H1 (cell line): ENCODE results near the gene PHF23. TPM values are rescaled to one million over a fixed set of nuclear protein-coding genes. Genes with fewer than 3 reads are reported as not detected.
A peak's percentile ranks its signal among the peaks of the same experiment; 100 is the strongest.

Source experiments
- CHD2 ChIP-seq: IDR thresholded peaks from 2 replicates; pipeline ENCODE4 v1.6.1; 2012; ENCODE audit warnings: low read length, improper control_type of control experiment
- EP300 ChIP-seq, 2 experiments: IDR thresholded peaks; 1 replicate in 1 of 2; 2 replicates in 1 of 2; pipeline ENCODE4 v1.6.1; 2011 to 2012; ENCODE audit warnings: low read depth in 2 of 2, low read length in 2 of 2, mild to moderate bottlenecking in 2 of 2, borderline replicate concordance in 1 of 2, inconsistent platforms in 1 of 2, moderate library complexity in 1 of 2
- GTF2F1 ChIP-seq: IDR thresholded peaks from 2 replicates; pipeline ENCODE4 v1.6.1; 2012; ENCODE audit warnings: low read depth, low read length, improper control_type of control experiment, borderline replicate concordance
- JUN ChIP-seq: IDR thresholded peaks from 2 replicates; pipeline ENCODE4 v1.6.1; 2011; ENCODE audit warnings: low read depth, mild to moderate bottlenecking, improper control_type of control experiment, low read length
- NRF1 ChIP-seq: IDR thresholded peaks from 2 replicates; pipeline ENCODE4 v1.6.1; 2011; ENCODE audit warnings: mild to moderate bottlenecking, low read depth, low read length, improper control_type of control experiment
- POLR2AphosphoS5 ChIP-seq: IDR thresholded peaks from 2 replicates; pipeline ENCODE4 v1.6.1; 2011; ENCODE audit warnings: low read depth, low read length
- SIN3A ChIP-seq, 2 experiments: IDR thresholded peaks in 1 of 2; conservative IDR thresholded peaks in 1 of 2; 2 replicates each; pipeline ENCODE4 v1.6.1; 2011 to 2012; ENCODE audit warnings: low read length in 2 of 2, improper control_type of control experiment in 1 of 2, low read depth in 1 of 2, mild to moderate bottlenecking in 1 of 2
- SIRT6 ChIP-seq: IDR thresholded peaks from one replicate; pipeline ENCODE4 v1.7.1; 2012; ENCODE audit warnings: low read length, inconsistent platforms
- SP1 ChIP-seq: IDR thresholded peaks from 2 replicates; pipeline ENCODE4 v1.6.1; 2011; ENCODE audit warnings: low read depth, low read length
- SUZ12 ChIP-seq: fragments of 200-600 bp; sonication (generic); IDR thresholded peaks from 2 replicates; pipeline ENCODE4 v1.6.1; 2012; ENCODE audit warnings: mild to moderate bottlenecking, inconsistent platforms, low read length, moderate library complexity, mixed read lengths
- polyA plus RNA-seq, 7 experiments: library from polyadenylated mRNA; depleted of rRNA in 3 of 7; stranded (reverse) in 5 of 7; unstranded in 2 of 7; fragments of >200 nt in 5 of 7; fragments of 200-250 nt in 2 of 7; gene quantifications; 1 replicate in 5 of 7; 2 replicates in 1 of 7; 4 replicates in 1 of 7; pipeline versions ENCODE4 v1.2.1 to v1.2.3, GENCODE V29; 2011 to 2013; ENCODE audit warnings: missing spikeins in 2 of 7, mixed read lengths in 2 of 7
- total RNA-seq: library from RNA; stranded (reverse); fragmentation: NEBNext Ultra II Directional; extraction: Animal tissue kit (Norgen Biotek cat#: 25700); gene quantifications from 2 replicates; pipeline ENCODE4 v1.2.1, GENCODE V29; 2021
- TF ChIP-seq, protein P1 (sequence below): fragments of 300-600 bp; sonication (generic); IDR thresholded peaks from 2 replicates; pipeline ENCODE4 v1.7.1; 2012; ENCODE audit warnings: low read length, moderate library complexity, mild to moderate bottlenecking, inconsistent platforms; ENCODE audit not compliant: insufficient replicate concordance

Gene PHF23
- total and polyA plus RNA-seq, 2 of the 8 experiments (the other 6 are each of a cell fraction or from before 2014, with no cell fraction given), result 47.5 to 62.8 TPM

DNA sequence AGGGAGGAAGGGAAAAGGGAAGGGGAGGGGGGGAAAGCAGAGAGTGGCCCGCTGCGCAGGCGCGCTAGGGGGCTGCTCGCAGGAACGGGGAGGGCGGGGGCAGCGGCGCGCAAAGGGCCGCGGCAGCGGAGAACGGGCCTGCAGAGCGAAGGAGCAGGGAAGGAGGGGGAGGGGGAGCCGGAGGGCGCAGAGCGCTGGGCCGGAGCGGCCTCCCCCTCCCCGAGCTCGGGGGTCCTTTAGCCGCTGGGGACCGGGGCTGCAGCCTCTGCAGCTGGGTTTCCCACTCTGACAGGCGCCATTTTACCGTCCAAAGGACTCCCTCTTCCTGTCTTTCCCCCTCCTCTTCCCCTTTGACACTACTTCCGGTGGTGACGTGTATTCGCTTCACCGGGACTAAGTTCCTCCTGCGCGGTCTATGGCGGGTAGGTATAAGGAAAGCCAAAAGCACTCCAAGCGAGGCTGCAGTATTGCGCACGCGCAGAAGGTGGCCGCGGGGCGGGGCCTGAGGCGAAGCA is 12.5 kb upstream of the PHF23 start, which contains the start of gene CTDNEP1 (continued):
- TF ChIP-seq, protein P1, sequence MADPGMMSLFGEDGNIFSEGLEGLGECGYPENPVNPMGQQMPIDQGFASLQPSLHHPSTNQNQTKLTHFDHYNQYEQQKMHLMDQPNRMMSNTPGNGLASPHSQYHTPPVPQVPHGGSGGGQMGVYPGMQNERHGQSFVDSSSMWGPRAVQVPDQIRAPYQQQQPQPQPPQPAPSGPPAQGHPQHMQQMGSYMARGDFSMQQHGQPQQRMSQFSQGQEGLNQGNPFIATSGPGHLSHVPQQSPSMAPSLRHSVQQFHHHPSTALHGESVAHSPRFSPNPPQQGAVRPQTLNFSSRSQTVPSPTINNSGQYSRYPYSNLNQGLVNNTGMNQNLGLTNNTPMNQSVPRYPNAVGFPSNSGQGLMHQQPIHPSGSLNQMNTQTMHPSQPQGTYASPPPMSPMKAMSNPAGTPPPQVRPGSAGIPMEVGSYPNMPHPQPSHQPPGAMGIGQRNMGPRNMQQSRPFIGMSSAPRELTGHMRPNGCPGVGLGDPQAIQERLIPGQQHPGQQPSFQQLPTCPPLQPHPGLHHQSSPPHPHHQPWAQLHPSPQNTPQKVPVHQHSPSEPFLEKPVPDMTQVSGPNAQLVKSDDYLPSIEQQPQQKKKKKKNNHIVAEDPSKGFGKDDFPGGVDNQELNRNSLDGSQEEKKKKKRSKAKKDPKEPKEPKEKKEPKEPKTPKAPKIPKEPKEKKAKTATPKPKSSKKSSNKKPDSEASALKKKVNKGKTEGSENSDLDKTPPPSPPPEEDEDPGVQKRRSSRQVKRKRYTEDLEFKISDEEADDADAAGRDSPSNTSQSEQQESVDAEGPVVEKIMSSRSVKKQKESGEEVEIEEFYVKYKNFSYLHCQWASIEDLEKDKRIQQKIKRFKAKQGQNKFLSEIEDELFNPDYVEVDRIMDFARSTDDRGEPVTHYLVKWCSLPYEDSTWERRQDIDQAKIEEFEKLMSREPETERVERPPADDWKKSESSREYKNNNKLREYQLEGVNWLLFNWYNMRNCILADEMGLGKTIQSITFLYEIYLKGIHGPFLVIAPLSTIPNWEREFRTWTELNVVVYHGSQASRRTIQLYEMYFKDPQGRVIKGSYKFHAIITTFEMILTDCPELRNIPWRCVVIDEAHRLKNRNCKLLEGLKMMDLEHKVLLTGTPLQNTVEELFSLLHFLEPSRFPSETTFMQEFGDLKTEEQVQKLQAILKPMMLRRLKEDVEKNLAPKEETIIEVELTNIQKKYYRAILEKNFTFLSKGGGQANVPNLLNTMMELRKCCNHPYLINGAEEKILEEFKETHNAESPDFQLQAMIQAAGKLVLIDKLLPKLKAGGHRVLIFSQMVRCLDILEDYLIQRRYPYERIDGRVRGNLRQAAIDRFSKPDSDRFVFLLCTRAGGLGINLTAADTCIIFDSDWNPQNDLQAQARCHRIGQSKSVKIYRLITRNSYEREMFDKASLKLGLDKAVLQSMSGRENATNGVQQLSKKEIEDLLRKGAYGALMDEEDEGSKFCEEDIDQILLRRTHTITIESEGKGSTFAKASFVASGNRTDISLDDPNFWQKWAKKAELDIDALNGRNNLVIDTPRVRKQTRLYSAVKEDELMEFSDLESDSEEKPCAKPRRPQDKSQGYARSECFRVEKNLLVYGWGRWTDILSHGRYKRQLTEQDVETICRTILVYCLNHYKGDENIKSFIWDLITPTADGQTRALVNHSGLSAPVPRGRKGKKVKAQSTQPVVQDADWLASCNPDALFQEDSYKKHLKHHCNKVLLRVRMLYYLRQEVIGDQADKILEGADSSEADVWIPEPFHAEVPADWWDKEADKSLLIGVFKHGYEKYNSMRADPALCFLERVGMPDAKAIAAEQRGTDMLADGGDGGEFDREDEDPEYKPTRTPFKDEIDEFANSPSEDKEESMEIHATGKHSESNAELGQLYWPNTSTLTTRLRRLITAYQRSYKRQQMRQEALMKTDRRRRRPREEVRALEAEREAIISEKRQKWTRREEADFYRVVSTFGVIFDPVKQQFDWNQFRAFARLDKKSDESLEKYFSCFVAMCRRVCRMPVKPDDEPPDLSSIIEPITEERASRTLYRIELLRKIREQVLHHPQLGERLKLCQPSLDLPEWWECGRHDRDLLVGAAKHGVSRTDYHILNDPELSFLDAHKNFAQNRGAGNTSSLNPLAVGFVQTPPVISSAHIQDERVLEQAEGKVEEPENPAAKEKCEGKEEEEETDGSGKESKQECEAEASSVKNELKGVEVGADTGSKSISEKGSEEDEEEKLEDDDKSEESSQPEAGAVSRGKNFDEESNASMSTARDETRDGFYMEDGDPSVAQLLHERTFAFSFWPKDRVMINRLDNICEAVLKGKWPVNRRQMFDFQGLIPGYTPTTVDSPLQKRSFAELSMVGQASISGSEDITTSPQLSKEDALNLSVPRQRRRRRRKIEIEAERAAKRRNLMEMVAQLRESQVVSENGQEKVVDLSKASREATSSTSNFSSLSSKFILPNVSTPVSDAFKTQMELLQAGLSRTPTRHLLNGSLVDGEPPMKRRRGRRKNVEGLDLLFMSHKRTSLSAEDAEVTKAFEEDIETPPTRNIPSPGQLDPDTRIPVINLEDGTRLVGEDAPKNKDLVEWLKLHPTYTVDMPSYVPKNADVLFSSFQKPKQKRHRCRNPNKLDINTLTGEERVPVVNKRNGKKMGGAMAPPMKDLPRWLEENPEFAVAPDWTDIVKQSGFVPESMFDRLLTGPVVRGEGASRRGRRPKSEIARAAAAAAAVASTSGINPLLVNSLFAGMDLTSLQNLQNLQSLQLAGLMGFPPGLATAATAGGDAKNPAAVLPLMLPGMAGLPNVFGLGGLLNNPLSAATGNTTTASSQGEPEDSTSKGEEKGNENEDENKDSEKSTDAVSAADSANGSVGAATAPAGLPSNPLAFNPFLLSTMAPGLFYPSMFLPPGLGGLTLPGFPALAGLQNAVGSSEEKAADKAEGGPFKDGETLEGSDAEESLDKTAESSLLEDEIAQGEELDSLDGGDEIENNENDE, result no peak
- TF ChIP-seq POLR2AphosphoS5 (no peak; the same call in 1 of the 2 replicates), GTF2F1 (no peak), NRF1 (peak; percentile 40), EP300 (IDR thresholded peaks at IDR 0.05; ENCODE audit: borderline replicate concordance in 1 of 2, low read depth in 2 of 2, low read length in 2 of 2) (no peak), JUN (no peak), SIN3A (conservative IDR thresholded peaks at IDR 0.05 in 1 of 2, IDR thresholded peaks at IDR 0.05 in 1 of 2; ENCODE audit: low read depth in 1 of 2, low read length in 2 of 2) (0 out of 4 replicates have a peak, but pooled peaks of 1 of the 2 experiments have one; percentile 44), CHD2 (no peak; the same call in 1 of the 2 replicates), SIRT6 (no peak), SP1 (peak; percentile 23; the same call in 1 of the 2 replicates), SUZ12 (no peak)
